ENCODE measurements around the gene DLGAP1.

DLGAP1 gene

GRCh38 chr18:4078246-4078645 is 376.9 kb downstream of the DLGAP1 start:
- no peaks in the 10 kb centered on the region for H3K9me3 Mint-ChIP-seq
- no peak overlapping the region for H3K27ac Mint-ChIP-seq
- no peaks in the 10 kb centered on the region for H3K36me3 Mint-ChIP-seq (ENCODE audit: low read depth)
- no peak for TF ChIP-seq CTCF (IDR thresholded peaks at IDR 0.05)
- DNase-seq: no peak
- H3K4me3 Mint-ChIP-seq: no peak overlapping the region
- no peaks in the 10 kb centered on the region for H3K27me3 Mint-ChIP-seq (ENCODE audit: low read depth, poor library complexity)
- peaks cover 4% of the 10 kb centered on the region for H3K4me1 Mint-ChIP-seq

DNA sequence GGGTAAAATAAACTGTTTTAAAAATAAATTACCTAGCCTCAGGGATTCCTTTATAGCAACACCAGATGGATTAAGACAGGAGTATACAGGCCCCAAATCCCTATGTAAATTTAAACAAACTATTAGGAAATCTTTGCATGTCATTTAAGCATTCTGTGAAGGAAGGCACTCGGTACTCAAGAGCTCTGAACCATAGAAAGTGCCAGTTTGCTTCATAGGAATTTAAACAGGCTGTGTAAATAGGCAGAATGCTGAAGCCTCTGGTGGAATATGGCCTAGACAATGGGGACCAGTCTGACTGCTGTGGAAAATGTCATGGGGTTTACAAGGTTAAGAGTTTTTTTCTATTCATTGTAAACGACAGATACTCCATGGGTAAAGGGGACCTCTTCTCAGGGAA is 377.4 kb downstream of the DLGAP1 start:
- no peak for TF ChIP-seq CTCF (IDR thresholded peaks at IDR 0.05)
- no peak overlapping the region for H3K27ac Mint-ChIP-seq
- no peak overlapping the region for H3K4me3 Mint-ChIP-seq
- no peaks in the 10 kb centered on the region for H3K9me3 Mint-ChIP-seq
- no peak for DNase-seq
- H3K36me3 Mint-ChIP-seq (ENCODE audit: low read depth): no peaks in the 10 kb centered on the region
- no peaks in the 10 kb centered on the region for H3K27me3 Mint-ChIP-seq (ENCODE audit: low read depth, poor library complexity)
- peaks cover 4% of the 10 kb centered on the region for H3K4me1 Mint-ChIP-seq

GRCh38 chr18:4077204-4077603 is 377.9 kb downstream of the DLGAP1 start:
- Mint-ChIP-seq H3K4me3 (no peak overlapping the region), H3K36me3 (ENCODE audit: low read depth) (no peaks in the 10 kb centered on the region), H3K4me1 (peaks cover 4% of the 10 kb centered on the region), H3K27ac (no peak overlapping the region), H3K9me3 (no peaks in the 10 kb centered on the region), H3K27me3 (ENCODE audit: low read depth, poor library complexity) (no peaks in the 10 kb centered on the region)
- no peak for TF ChIP-seq CTCF (IDR thresholded peaks at IDR 0.05)
- no peak for DNase-seq

DNA sequence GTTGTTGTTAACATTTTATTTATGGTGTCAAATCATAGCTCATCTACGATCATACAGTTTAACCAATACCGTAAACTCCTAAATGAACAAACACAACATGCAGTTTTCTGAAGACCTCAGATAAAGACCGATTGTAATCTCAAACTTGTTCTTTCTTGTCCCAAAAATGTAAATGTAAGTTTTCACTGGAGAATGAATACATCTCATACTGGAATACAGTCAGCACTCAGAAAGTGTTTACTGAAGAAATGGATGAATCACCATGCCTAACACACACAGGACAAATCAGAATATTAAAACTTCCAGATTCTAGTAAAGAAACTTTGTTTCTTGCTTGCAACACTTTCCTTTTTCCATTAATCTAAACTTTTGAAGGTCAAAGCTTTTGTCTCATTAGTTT is 380.5 kb downstream of the DLGAP1 start:
- H3K36me3 Mint-ChIP-seq (ENCODE audit: low read depth): no peaks in the 10 kb centered on the region

GRCh38 chr18:4069183-4069582 is 385.9 kb downstream of the DLGAP1 start:
- Mint-ChIP-seq H3K9me3 (peaks cover 34% of the 10 kb centered on the region), H3K4me3 (no peak overlapping the region), H3K27ac (no peak overlapping the region), H3K4me1 (no peaks in the 10 kb centered on the region), H3K27me3 (ENCODE audit: low read depth, poor library complexity) (peaks cover 6% of the 10 kb centered on the region), H3K36me3 (ENCODE audit: low read depth) (peaks cover 11% of the 10 kb centered on the region)
- DNase-seq: no peak
- TF ChIP-seq CTCF (IDR thresholded peaks at IDR 0.05): no peak

More for the DNA sequence above, 380.5 kb downstream of the DLGAP1 start:
- TF ChIP-seq CTCF (IDR thresholded peaks at IDR 0.05): no peak
- DNase-seq: no peak
- H3K9me3 Mint-ChIP-seq: no peaks in the 10 kb centered on the region
- H3K27me3 Mint-ChIP-seq (ENCODE audit: low read depth, poor library complexity): peaks cover under 1% of the 10 kb centered on the region
- H3K4me3 Mint-ChIP-seq: no peak overlapping the region
- H3K27ac Mint-ChIP-seq: no peak overlapping the region
- H3K4me1 Mint-ChIP-seq: peaks cover 4% of the 10 kb centered on the region

DNA sequence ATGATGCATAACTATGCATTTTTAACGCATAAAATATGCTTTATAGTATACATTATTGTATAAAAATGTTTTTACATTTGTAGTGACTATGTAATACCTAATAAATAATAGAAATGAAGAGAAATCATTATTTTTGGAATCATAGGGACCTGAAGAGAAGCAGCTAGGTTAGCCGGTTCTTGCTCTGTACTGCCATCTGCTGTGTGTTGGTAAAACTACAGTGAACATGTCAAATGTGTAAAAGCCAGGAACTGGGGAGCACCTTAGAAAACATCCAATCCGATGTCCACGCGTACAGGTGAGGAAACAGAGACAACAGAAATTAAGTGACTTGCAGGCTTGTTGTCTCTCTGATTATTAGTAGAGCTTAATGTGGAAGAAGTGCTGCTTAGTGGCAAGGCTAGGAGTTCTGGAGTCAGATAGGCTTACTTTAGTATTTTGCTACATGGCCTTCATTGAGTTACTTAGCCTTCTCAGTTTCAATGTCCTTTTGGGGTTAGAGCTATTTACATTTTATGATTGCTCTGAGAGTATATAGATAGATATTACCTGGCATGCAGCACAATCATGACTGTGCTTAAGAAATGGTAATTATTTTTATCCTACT is 386.5 kb downstream of the DLGAP1 start:
- peak; percentile 54 for DNase-seq
- TF ChIP-seq CTCF (IDR thresholded peaks at IDR 0.05): peak; percentile 74
- no peak overlapping the region for H3K4me3 Mint-ChIP-seq
- peaks cover 39% of the 10 kb centered on the region for H3K9me3 Mint-ChIP-seq
- peaks cover 11% of the 10 kb centered on the region for H3K36me3 Mint-ChIP-seq (ENCODE audit: low read depth)
- H3K27me3 Mint-ChIP-seq (ENCODE audit: low read depth, poor library complexity): peaks cover 6% of the 10 kb centered on the region
- no peaks in the 10 kb centered on the region for H3K4me1 Mint-ChIP-seq
- H3K27ac Mint-ChIP-seq: no peak overlapping the region

All from nephron progenitor cell (in vitro differentiated cells).